ENCODE data around the gene TPM2. TPM values are rescaled to one million over a fixed set of nuclear protein-coding genes. Genes with fewer than 3 reads are reported as not detected.

Gene TPM2
- total RNA-seq, 2 experiments from 2014 or later, result 4.9 to 6.6 TPM

DNA sequence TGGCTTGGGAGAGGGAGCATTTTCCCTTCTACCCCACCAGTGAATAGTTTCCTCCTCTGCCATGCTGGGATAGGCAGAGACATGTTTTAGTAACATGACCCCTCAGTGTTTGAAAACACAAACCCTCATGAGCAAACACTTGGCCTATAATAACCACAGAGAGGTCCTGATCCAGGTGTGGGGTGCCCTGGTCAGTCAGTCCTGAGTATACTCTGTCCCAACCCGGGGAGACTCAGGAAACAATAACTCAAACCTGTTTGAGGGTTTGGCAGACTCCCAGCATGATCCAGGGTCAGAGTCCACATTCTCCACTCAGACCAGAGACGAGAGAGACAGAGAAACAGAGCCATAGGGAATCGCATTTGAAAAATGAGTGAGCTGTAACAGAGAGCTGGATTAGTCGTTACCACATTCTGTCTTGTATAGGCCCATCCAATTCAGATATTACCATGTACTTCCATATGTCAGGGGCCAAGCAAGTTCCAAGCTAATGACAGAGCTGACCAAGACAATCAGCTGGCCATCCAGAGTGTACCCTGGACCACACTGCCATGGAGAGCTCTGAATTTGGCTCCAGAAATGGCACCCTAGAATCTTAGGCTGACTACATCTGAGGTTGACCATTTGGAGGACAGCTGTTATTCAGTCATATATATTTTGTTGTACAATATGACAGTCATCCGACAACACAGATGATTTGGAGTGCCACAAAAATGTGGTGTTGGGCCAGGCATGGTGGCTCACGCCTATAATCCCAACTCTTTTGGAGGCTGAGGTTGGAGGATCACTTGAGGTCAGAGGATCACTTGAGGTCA, 20.2 kb downstream of the TPM2 start:
- intact Hi-C loops (cut with micrococcal nuclease), result no loop called here
- no peak for DNase-seq
- CTCF ChIA-PET, result interaction anchor here (0.9 to 10.2 kb wide), 4 partner anchors 9 to 61 kb away, joined by 3 to 86 read pairs (median 6); partner anchors contain the start of genes CCDC107 and RMRP
- H3K4me3 Mint-ChIP-seq, result no peak overlapping the region
- peaks cover 9% of the 10 kb centered on the region for H3K4me1 Mint-ChIP-seq (ENCODE audit: low read depth)
- H3K9me3 Mint-ChIP-seq, result no peaks in the 10 kb centered on the region
- no peak overlapping the region for H3K27ac Mint-ChIP-seq
- H3K36me3 Mint-ChIP-seq (ENCODE audit: low read depth), result no peaks in the 10 kb centered on the region
- H3K27me3 Mint-ChIP-seq (ENCODE audit: low read depth), result peaks cover 2% of the 10 kb centered on the region

DNA sequence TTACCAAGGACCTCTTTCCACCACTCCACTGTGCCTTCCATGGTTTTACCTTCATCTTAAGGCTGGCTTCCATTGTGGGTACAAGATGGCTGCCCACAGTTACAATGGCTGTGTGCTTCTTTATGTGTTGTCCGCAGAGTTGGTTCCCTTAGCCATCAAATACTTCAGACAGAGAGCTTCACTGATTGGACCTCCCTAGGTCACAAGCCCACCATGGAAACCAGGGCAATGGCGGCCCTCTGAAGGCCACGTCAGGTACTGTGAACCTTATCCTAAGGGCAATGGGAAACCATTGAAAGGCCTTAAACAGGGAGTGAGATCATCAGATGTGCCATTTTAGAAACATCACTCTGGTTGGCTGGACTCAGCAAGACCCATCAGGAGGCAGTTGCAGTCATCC, 21.8 kb downstream of the TPM2 start:
- Mint-ChIP-seq H3K27me3 (ENCODE audit: low read depth) (no peaks in the 10 kb centered on the region), H3K9me3 (no peaks in the 10 kb centered on the region), H3K4me3 (no peak overlapping the region), H3K4me1 (ENCODE audit: low read depth) (peaks cover 20% of the 10 kb centered on the region), H3K36me3 (ENCODE audit: low read depth) (peaks cover 5% of the 10 kb centered on the region), H3K27ac (no peak overlapping the region)
- intact Hi-C loops (cut with micrococcal nuclease), result no loop called here
- no peak for DNase-seq
- CTCF ChIA-PET, result interaction anchor here (0.5 to 4.7 kb wide), 2 partner anchors 29 to 67 kb away, joined by 3 to 42 read pairs; no protein-coding TSS in a partner anchor

DNA sequence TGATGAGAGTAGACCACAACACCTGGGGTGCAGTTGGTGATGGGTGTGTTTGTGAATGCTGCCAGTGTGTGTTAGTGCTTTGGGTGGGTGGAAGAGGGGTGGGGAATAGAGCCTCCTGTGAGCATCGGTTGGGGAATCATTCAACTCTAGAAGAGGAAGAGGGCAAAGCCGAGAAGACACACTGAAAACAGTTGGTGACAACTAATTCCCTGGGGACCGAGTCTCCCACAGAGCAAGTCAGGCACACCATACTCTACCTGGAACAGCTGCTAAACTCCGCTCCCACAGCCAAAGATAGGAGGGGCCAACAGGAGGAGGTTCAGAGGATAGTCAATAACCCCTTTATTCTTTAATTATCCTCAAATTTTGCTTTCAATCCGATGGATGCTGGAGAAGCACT, 23.2 kb downstream of the TPM2 start:
- no peak for DNase-seq
- Mint-ChIP-seq H3K4me1 (ENCODE audit: low read depth) (peaks cover 34% of the 10 kb centered on the region), H3K9me3 (no peaks in the 10 kb centered on the region), H3K4me3 (no peak overlapping the region), H3K27me3 (ENCODE audit: low read depth) (no peaks in the 10 kb centered on the region), H3K36me3 (ENCODE audit: low read depth) (peaks cover 19% of the 10 kb centered on the region), H3K27ac (no peak overlapping the region)
- intact Hi-C loops (cut with micrococcal nuclease), result no loop called here
- CTCF ChIA-PET, result interaction anchor here (2.2 to 5.2 kb wide), 3 partner anchors 30 to 64 kb away, joined by 9 to 42 read pairs (median 35); partner anchors contain the start of genes CREB3 and TLN1

DNA sequence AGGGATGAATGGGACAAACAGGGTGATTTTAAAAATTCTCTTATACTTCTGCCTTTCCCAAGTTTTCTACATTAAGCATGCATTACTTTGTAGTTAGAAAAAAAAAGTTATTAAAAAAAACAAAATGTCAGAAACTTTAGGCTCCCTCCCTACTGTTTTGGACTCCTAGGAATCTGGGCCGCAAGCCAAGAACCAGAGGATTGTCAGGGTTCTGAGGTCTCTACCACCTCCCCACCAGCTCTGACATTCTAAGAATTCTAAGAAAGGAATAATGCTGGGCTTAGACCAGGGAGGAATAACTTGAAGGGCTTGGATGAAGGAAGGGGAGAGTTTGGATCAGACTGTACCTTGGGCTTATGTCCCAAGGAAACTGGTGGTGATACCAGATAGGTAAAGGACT, 23.7 kb downstream of the TPM2 start:
- Mint-ChIP-seq H3K4me1 (ENCODE audit: low read depth) (peaks cover 37% of the 10 kb centered on the region), H3K27me3 (ENCODE audit: low read depth) (no peaks in the 10 kb centered on the region), H3K36me3 (ENCODE audit: low read depth) (peaks cover 22% of the 10 kb centered on the region), H3K9me3 (no peaks in the 10 kb centered on the region), H3K4me3 (peak overlapping the region; percentile 82), H3K27ac (no peak overlapping the region)
- CTCF ChIA-PET, result interaction anchor here (1.2 to 11.0 kb wide), 5 partner anchors 18 to 64 kb away, joined by 5 to 149 read pairs (median 35); partner anchors contain the start of genes CREB3, SIT1 and TLN1
- no peak for DNase-seq
- intact Hi-C loops (cut with micrococcal nuclease), result no loop called here

- intact Hi-C loops (cut with micrococcal nuclease), result loop anchor here (2.0 kb wide), 1 partner anchor 25 kb away; no protein-coding TSS in a partner anchor
- no peaks in the 10 kb centered on the region for H3K9me3 Mint-ChIP-seq
- H3K27ac Mint-ChIP-seq, result peak overlapping the region; percentile 67
- peaks cover 43% of the 10 kb centered on the region for H3K4me1 Mint-ChIP-seq (ENCODE audit: low read depth)
- H3K27me3 Mint-ChIP-seq (ENCODE audit: low read depth), result no peaks in the 10 kb centered on the region
- peak overlapping the region; percentile 82 for H3K4me3 Mint-ChIP-seq
- CTCF ChIA-PET, result interaction anchor here (1.2 to 11.0 kb wide), 8 partner anchors 8 to 65 kb away, joined by 5 to 149 read pairs (median 8); partner anchors contain the start of genes CA9, CD72, CREB3 and SIT1
- H3K36me3 Mint-ChIP-seq (ENCODE audit: low read depth), result peaks cover 28% of the 10 kb centered on the region
- no peak for DNase-seq
Measured at GRCh38 chr9:35665471-35665818, 24.3 kb downstream of the TPM2 start.

DNA sequence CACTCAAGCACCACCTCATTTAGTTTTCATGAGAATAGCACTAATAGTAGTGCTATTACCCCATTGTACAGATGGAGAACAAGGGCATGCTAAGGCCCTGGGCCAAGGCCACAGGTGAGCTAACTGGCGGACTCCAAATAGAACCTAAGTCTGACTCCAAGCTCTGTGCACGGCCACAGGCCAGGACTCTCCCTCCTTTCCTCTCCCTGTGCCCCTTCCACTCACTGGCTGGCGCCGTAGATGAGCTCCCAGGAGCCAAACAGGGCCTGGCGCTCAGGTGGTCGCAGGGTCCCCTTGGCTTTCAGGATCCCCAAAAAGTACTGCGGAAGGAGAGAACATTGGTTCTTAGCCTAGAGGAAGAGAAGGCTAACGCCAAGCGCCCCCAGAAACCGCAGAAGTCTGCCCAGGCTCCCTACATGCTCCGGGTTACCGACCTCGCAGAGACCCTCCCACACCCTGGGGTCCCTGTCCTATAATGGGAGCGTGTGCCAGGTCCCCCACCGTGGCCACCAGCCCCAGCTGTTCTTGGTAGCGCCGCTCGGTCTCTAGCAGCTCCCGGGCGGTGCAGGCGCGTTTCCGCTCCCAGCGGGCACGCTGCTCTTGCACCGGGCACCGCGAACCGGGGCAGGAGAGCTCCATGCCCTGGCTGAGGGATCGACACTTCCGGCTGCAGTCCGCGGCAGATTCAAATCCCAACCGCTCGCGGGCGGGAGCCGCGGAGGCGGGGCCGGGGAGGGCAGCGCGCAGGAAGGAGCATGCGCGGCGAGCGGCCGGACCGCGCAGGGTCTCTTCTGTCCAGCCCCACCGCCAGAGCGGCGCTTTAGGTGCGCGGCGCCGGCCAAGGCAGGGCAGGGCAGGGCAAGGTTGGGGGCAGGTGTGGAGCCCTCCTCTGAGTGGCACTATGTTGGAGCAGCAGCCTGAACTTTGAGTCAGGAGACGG, 24.9 kb downstream of the TPM2 start, which contains the start of gene ARHGEF39:
TSS of gene ARHGEF39 (minus strand) at position 665 of the 940 bp plus-strand sequence. CDS start at position 639, 26 bp downstream.
- Mint-ChIP-seq H3K4me3 (peak within 1 kb of the TSS; percentile 82), H3K36me3 (ENCODE audit: low read depth) (peaks cover 34% of the 10 kb centered on the region), H3K4me1 (ENCODE audit: low read depth) (peaks cover 49% of the 10 kb centered on the region), H3K9me3 (no peaks in the 10 kb centered on the region), H3K27ac (peak within 1 kb of the TSS; percentile 67), H3K27me3 (ENCODE audit: low read depth) (no peaks in the 10 kb centered on the region)
- CTCF ChIA-PET, result interaction anchor here (0.6 to 11.0 kb wide), 10 partner anchors 8 to 162 kb away, joined by 3 to 149 read pairs (median 6); partner anchors contain the start of genes CA9, CD72, CREB3 and SIT1
- DNase-seq, result peak; percentile 87
- intact Hi-C loops (cut with micrococcal nuclease), result loop anchor here (2.0 kb wide), 1 partner anchor 26 kb away; no protein-coding TSS in a partner anchor

- Mint-ChIP-seq H3K36me3 (ENCODE audit: low read depth) (peaks cover 39% of the 10 kb centered on the region), H3K27me3 (ENCODE audit: low read depth) (peaks cover 3% of the 10 kb centered on the region), H3K9me3 (peaks cover 1% of the 10 kb centered on the region), H3K4me3 (peak overlapping the region; percentile 82), H3K27ac (peak overlapping the region; percentile 37), H3K4me1 (ENCODE audit: low read depth) (peaks cover 65% of the 10 kb centered on the region)
- no peak for DNase-seq
- CTCF ChIA-PET, result interaction anchor here (0.9 to 11.0 kb wide), 7 partner anchors 14 to 220 kb away, joined by 3 to 149 read pairs (median 6); partner anchors contain the start of genes CREB3, SIT1 and TLN1
- intact Hi-C loops (cut with micrococcal nuclease), result no loop called here
Measured at GRCh38 chr9:35662437-35662836, 27.3 kb downstream of the TPM2 start.

- intact Hi-C loops (cut with micrococcal nuclease), result no loop called here
- peak overlapping the region; percentile 37 for H3K27ac Mint-ChIP-seq
- H3K27me3 Mint-ChIP-seq (ENCODE audit: low read depth), result peaks cover 3% of the 10 kb centered on the region
- peaks cover 71% of the 10 kb centered on the region for H3K4me1 Mint-ChIP-seq (ENCODE audit: low read depth)
- H3K4me3 Mint-ChIP-seq, result peak overlapping the region; percentile 82
- H3K9me3 Mint-ChIP-seq, result peaks cover 1% of the 10 kb centered on the region
- no peak for DNase-seq
- peaks cover 39% of the 10 kb centered on the region for H3K36me3 Mint-ChIP-seq (ENCODE audit: low read depth)
- CTCF ChIA-PET, result interaction anchor here (0.9 to 11.0 kb wide), 13 partner anchors 8 to 221 kb away, joined by 3 to 149 read pairs (median 5); partner anchors contain the start of genes CREB3, SIT1 and TLN1
Measured at GRCh38 chr9:35661756-35662350, 27.9 kb downstream of the TPM2 start.

- no peak for DNase-seq
- CTCF ChIA-PET, result interaction anchor here (0.6 to 11.0 kb wide), 12 partner anchors 9 to 242 kb away, joined by 4 to 149 read pairs (median 6); partner anchors contain the start of genes SIT1 and TLN1
- Mint-ChIP-seq H3K4me3 (no peak overlapping the region), H3K36me3 (ENCODE audit: low read depth) (peaks cover 39% of the 10 kb centered on the region), H3K4me1 (ENCODE audit: low read depth) (peaks cover 74% of the 10 kb centered on the region), H3K27ac (peak overlapping the region; percentile 22), H3K27me3 (ENCODE audit: low read depth) (peaks cover 3% of the 10 kb centered on the region), H3K9me3 (peaks cover 1% of the 10 kb centered on the region)
- intact Hi-C loops (cut with micrococcal nuclease), result no loop called here
Measured at GRCh38 chr9:35660966-35661415, 28.7 kb downstream of the TPM2 start.

GRCh38 chr9:35659340-35659739, 30.4 kb downstream of the TPM2 start:
- peak overlapping the region; percentile 84 for H3K4me3 Mint-ChIP-seq
- H3K27me3 Mint-ChIP-seq (ENCODE audit: low read depth), result peaks cover 3% of the 10 kb centered on the region
- peaks cover 76% of the 10 kb centered on the region for H3K4me1 Mint-ChIP-seq (ENCODE audit: low read depth)
- H3K9me3 Mint-ChIP-seq, result peaks cover 1% of the 10 kb centered on the region
- intact Hi-C loops (cut with micrococcal nuclease), result loop anchor here (1.0 to 10.0 kb wide), 2 partner anchors 29 to 825 kb away; no protein-coding TSS in a partner anchor
- H3K27ac Mint-ChIP-seq, result no peak overlapping the region
- CTCF ChIA-PET, result interaction anchor here (1.0 to 11.0 kb wide), 13 partner anchors 11 to 131 kb away, joined by 3 to 149 read pairs (median 6); partner anchors contain the start of genes GBA2, RGP1, SIT1 and TLN1
- DNase-seq, result no peak
- H3K36me3 Mint-ChIP-seq (ENCODE audit: low read depth), result peaks cover 39% of the 10 kb centered on the region

- peak overlapping the region; percentile 84 for H3K4me3 Mint-ChIP-seq
- peaks cover 3% of the 10 kb centered on the region for H3K27me3 Mint-ChIP-seq (ENCODE audit: low read depth)
- DNase-seq, result no peak
- peaks cover 72% of the 10 kb centered on the region for H3K4me1 Mint-ChIP-seq (ENCODE audit: low read depth)
- CTCF ChIA-PET, result interaction anchor here (0.7 to 11.0 kb wide), 20 partner anchors 11 to 164 kb away, joined by 3 to 149 read pairs (median 4); partner anchors contain the start of genes CREB3, GBA2, RGP1 and SIT1
- peaks cover 39% of the 10 kb centered on the region for H3K36me3 Mint-ChIP-seq (ENCODE audit: low read depth)
- peak overlapping the region; percentile 94 for H3K27ac Mint-ChIP-seq
- peaks cover 1% of the 10 kb centered on the region for H3K9me3 Mint-ChIP-seq
- intact Hi-C loops (cut with micrococcal nuclease), result loop anchor here (1.0 to 10.0 kb wide), 3 partner anchors 29 to 826 kb away; no protein-coding TSS in a partner anchor
Measured at GRCh38 chr9:35658968-35659220, 30.8 kb downstream of the TPM2 start.

All from activated naive CD4-positive, alpha-beta T cell treated with anti-CD3 and anti-CD28 coated beads for 36 hours (primary cell).